GM10248 (cell line): ENCODE measurements around the gene LCORL.

ENCODE experiments used
- CTCF ChIA-PET: fragments of 300-600 bp; sonication (Branson Sonifier 250); formaldehyde crosslinking; extraction: SDS; loops from one replicate; lab custom pipeline; 2021; ENCODE audit warnings: antibody characterized with exemption; lab: Yijun Ruan, JAX
- POLR2A ChIA-PET: fragments of 350-650 bp; sonication (Branson Sonifier 250); formaldehyde crosslinking; extraction: SDS; loops from one replicate; lab custom pipeline; 2020; ENCODE audit warnings: antibody characterized with exemption; lab: Yijun Ruan, JAX
- DNase-seq: peaks from one replicate; pipeline ENCODE4 v3.0.0; 2012; ENCODE audit errors: extremely low spot score
- CTCF ChIP-seq: IDR thresholded peaks from 2 replicates; pipeline ENCODE4 v1.5.1; 2012; ENCODE audit warnings: mild to moderate bottlenecking, low read depth; ENCODE audit errors: extremely low read depth, missing control alignments, control extremely low read depth

LCORL gene

GRCh38 chr4:17812125-17812524, 209.4 kb downstream of the LCORL start:
- no peak for TF ChIP-seq CTCF
- ChIA-PET CTCF (no interaction called here), POLR2A (no interaction called here)
- DNase-seq, result no peak

GRCh38 chr4:17811078-17811603, 210.4 kb downstream of the LCORL start:
- POLR2A ChIA-PET, result interaction anchor here (1.0 kb wide), 1 partner anchor 13 kb away, joined by 3 read pairs; no protein-coding TSS in a partner anchor
- CTCF ChIA-PET, result interaction anchor here (1.4 to 4.1 kb wide), 3 partner anchors 13 to 263 kb away, joined by 3 to 27 read pairs (median 11); no protein-coding TSS in a partner anchor
- DNase-seq, result no peak
- TF ChIP-seq CTCF, result no peak

- TF ChIP-seq CTCF, result no peak
- DNase-seq, result peak; percentile 97
- ChIA-PET CTCF (interaction anchor here (1.0 to 4.1 kb wide), 7 partner anchors 11 to 265 kb away, joined by 3 to 27 read pairs (median 5); no protein-coding TSS in a partner anchor), POLR2A (interaction anchor here (1.0 kb wide), 1 partner anchor 13 kb away, joined by 3 read pairs; no protein-coding TSS in a partner anchor)
Observed at GRCh38 chr4:17810260-17811077, 211.1 kb downstream of the LCORL start, which contains the start of the genes DCAF16 and NCAPG. TSS of gene DCAF16 (minus strand) at chr4:17810757. CDS start at chr4:17804141, 6,616 bp downstream. TSS of gene NCAPG (plus strand) at chr4:17810979. CDS start at chr4:17811078, 99 bp downstream.

GRCh38 chr4:17809667-17810066, 211.9 kb downstream of the LCORL start:
- ChIA-PET POLR2A (no interaction called here), CTCF (interaction anchor here (0.8 to 4.1 kb wide), 9 partner anchors 9 to 264 kb away, joined by 3 to 27 read pairs (median 5); no protein-coding TSS in a partner anchor)
- DNase-seq, result no peak
- TF ChIP-seq CTCF, result no peak

DNA sequence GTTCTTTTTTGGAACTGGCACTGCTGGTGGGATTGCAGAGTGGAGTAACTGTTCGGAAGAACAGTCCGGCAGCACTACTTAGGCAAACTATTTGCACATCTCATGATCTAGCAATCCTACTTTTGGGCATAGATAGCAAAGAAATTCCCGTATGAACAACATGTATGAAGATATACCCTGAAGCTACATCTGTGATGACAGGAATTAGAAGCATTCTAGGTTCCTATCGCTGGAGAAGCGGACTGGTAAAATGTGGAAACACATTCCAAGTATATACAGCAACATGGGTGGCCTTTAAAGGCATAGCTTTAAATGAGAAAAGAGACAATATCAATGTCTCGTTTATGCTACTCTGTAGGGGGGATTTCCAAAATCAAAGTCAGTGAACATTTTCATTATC, 214.1 kb downstream of the LCORL start:
- no peak for TF ChIP-seq CTCF
- ChIA-PET POLR2A (no interaction called here), CTCF (interaction anchor here (1.1 to 4.6 kb wide), 11 partner anchors 10 to 560 kb away, joined by 3 to 44 read pairs (median 5); no protein-coding TSS in a partner anchor)
- no peak for DNase-seq

DNA sequence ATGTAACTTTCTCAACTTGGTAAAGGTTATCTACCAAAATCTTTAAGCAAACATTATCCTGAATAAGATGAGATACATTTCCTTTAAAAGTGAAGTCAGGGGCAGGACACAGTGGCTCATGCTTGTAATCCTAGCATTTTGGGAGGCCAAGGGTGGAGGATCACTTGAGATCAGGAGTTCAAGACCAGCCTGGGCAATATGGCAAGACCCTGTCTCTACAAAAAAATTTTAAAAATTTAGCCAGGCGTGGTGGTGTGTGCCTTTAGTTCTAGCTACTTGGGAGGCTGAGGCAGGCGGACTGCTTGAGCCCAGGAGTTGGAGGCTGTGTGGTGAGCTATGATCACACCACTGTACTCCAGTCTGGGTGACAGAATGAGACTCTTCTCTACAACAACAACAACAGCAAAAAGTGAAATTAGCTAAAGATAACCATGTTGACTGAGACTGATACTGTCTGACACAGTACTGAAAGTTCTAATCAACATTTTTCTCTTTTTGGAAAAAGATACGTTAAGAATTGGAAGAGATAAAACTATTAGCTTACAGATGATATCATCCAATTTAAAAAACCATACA, 215.9 kb downstream of the LCORL start:
- CTCF ChIA-PET, result interaction anchor here (1.2 to 4.6 kb wide), 4 partner anchors 9 to 257 kb away, joined by 3 to 44 read pairs (median 22); no protein-coding TSS in a partner anchor
- no peak for DNase-seq
- no peak for TF ChIP-seq CTCF
- POLR2A ChIA-PET, result no interaction called here
